Neural cell (in vitro differentiated cells): ENCODE results near the gene EDAR.

Experiments used
- EP300 ChIP-seq: fragments of 450-650 bp; conservative IDR thresholded peaks from 2 replicates; pipeline ENCODE4 v1.6.1; 2014; ENCODE audit warnings: antibody characterized with exemption, mild to moderate bottlenecking, moderate library complexity; ENCODE audit not compliant: poor library complexity, severe bottlenecking
- EZH2 ChIP-seq: fragments of 200-600, 300-800 bp; shearing (Covaris generic), sonication (generic); IDR thresholded peaks from 2 replicates; pipeline ENCODE4 v1.6.1; 2014; ENCODE audit warnings: antibody characterized with exemption, low read length, borderline replicate concordance, mild to moderate bottlenecking; ENCODE audit not compliant: insufficient read depth, poor library complexity, severe bottlenecking
- POLR2AphosphoS5 ChIP-seq: IDR thresholded peaks from 2 replicates; pipeline ENCODE4 v1.6.1; 2012
- TF ChIP-seq, protein P1 (sequence below): fragments of 450-650 bp; IDR thresholded peaks from 2 replicates; pipeline ENCODE4 v1.5.1; 2014; ENCODE audit warnings: antibody characterized with exemption, mild to moderate bottlenecking, moderate library complexity; ENCODE audit not compliant: poor library complexity, severe bottlenecking
- TF ChIP-seq, protein P2 (sequence below): IDR thresholded peaks from 2 replicates; pipeline ENCODE4 v1.6.1; 2012; ENCODE audit warnings: borderline replicate concordance

DNA sequence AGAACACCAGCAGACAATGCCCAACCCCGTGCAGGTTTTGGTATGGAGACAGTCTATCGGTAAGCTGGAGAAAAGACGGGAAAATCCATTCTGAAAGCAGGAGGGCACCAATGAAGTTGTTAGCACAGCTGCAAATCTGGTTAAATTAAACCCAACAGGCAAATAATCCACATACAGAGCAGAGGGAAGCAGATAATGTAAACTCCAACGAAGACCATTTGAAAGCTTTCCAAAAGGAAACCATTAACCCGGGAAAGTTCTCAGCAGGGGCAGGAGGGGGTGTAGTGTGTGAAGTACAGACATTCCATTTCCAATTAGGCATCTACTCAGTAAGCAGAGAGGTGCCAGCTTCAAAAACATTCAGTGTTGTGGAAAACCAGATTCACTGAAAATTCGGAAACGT is 10.3 kb downstream of the EDAR start:
- TF ChIP-seq, protein P1, sequence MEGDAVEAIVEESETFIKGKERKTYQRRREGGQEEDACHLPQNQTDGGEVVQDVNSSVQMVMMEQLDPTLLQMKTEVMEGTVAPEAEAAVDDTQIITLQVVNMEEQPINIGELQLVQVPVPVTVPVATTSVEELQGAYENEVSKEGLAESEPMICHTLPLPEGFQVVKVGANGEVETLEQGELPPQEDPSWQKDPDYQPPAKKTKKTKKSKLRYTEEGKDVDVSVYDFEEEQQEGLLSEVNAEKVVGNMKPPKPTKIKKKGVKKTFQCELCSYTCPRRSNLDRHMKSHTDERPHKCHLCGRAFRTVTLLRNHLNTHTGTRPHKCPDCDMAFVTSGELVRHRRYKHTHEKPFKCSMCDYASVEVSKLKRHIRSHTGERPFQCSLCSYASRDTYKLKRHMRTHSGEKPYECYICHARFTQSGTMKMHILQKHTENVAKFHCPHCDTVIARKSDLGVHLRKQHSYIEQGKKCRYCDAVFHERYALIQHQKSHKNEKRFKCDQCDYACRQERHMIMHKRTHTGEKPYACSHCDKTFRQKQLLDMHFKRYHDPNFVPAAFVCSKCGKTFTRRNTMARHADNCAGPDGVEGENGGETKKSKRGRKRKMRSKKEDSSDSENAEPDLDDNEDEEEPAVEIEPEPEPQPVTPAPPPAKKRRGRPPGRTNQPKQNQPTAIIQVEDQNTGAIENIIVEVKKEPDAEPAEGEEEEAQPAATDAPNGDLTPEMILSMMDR = no peak
- TF ChIP-seq EZH2 (no peak), POLR2AphosphoS5 (no peak), EP300 (no peak)
- TF ChIP-seq, protein P2, sequence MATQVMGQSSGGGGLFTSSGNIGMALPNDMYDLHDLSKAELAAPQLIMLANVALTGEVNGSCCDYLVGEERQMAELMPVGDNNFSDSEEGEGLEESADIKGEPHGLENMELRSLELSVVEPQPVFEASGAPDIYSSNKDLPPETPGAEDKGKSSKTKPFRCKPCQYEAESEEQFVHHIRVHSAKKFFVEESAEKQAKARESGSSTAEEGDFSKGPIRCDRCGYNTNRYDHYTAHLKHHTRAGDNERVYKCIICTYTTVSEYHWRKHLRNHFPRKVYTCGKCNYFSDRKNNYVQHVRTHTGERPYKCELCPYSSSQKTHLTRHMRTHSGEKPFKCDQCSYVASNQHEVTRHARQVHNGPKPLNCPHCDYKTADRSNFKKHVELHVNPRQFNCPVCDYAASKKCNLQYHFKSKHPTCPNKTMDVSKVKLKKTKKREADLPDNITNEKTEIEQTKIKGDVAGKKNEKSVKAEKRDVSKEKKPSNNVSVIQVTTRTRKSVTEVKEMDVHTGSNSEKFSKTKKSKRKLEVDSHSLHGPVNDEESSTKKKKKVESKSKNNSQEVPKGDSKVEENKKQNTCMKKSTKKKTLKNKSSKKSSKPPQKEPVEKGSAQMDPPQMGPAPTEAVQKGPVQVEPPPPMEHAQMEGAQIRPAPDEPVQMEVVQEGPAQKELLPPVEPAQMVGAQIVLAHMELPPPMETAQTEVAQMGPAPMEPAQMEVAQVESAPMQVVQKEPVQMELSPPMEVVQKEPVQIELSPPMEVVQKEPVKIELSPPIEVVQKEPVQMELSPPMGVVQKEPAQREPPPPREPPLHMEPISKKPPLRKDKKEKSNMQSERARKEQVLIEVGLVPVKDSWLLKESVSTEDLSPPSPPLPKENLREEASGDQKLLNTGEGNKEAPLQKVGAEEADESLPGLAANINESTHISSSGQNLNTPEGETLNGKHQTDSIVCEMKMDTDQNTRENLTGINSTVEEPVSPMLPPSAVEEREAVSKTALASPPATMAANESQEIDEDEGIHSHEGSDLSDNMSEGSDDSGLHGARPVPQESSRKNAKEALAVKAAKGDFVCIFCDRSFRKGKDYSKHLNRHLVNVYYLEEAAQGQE = no peak
